ENCODE results near the gene KIF12. TPM values are rescaled to one million over a fixed set of nuclear protein-coding genes. Genes with fewer than 3 reads are reported as not detected.
A peak's percentile ranks its signal among the peaks of the same experiment; 100 is the strongest.

Gene KIF12
- total and polyA plus RNA-seq, 2 of the 13 experiments (the other 11 are each of a cell fraction or from before 2014, with no cell fraction given) = 1.8 to 12.5 TPM

- TF ChIP-seq HNRNPK (IDR thresholded peaks at IDR 0.05; ENCODE audit: low read depth, low read length, poor library complexity, severe bottlenecking) = no peak
- peak; percentile 33; the same call in 1 of the 2 replicates for TF ChIP-seq NCOA1 (CRISPR knock-in tag; IDR thresholded peaks at IDR 0.05)
- peak; percentile 63; the same call in 1 of the 2 replicates for TF ChIP-seq SPEN (CRISPR knock-in tag; IDR thresholded peaks at IDR 0.05; ENCODE audit: low read depth)
- peak; percentile 60 for TF ChIP-seq BRD4 (CRISPR knock-in tag; IDR thresholded peaks at IDR 0.05)
- no peak; the same call in 1 of the 2 replicates for TF ChIP-seq ZNF235 (CRISPR knock-in tag; IDR thresholded peaks at IDR 0.05; ENCODE audit: borderline replicate concordance)
- TF ChIP-seq FOXJ3 (CRISPR knock-in tag; IDR thresholded peaks at IDR 0.05; ENCODE audit: borderline replicate concordance) = peak; percentile 10; the same call in 1 of the 2 replicates
- TF ChIP-seq ZNF414 (CRISPR knock-in tag; IDR thresholded peaks at IDR 0.05) = 0 out of 2 replicates have a peak, but pooled peaks have one; percentile 44
- TF ChIP-seq CENPBD1 (CRISPR knock-in tag; IDR thresholded peaks at IDR 0.05; ENCODE audit: borderline replicate concordance, low read depth) = no peak
- TF ChIP-seq SKIL (CRISPR knock-in tag; IDR thresholded peaks at IDR 0.05; ENCODE audit: borderline replicate concordance) = no peak
- TF ChIP-seq PHF8 (CRISPR knock-in tag; IDR thresholded peaks at IDR 0.05) = peak; percentile 42
- TF ChIP-seq RFX3 (CRISPR knock-in tag; IDR thresholded peaks at IDR 0.05) = no peak
- TF ChIP-seq ZZZ3 (CRISPR knock-in tag; IDR thresholded peaks at IDR 0.05; ENCODE audit: borderline replicate concordance) = no peak; the same call in 1 of the 2 replicates
- TF ChIP-seq ETV5 (CRISPR knock-in tag; IDR thresholded peaks at IDR 0.05; ENCODE audit: borderline replicate concordance) = peak; percentile 75
- peak; percentile 56; the same call in 1 of the 2 replicates for TF ChIP-seq MTF2 (CRISPR knock-in tag; IDR thresholded peaks at IDR 0.05; ENCODE audit: borderline replicate concordance)
- TF ChIP-seq ZBTB40 (IDR thresholded peaks at IDR 0.05) = no peak
- peak; percentile 74 for TF ChIP-seq ZBTB40 (CRISPR knock-in tag; IDR thresholded peaks at IDR 0.05)
- peak; percentile 49; the same call in 1 of the 2 replicates for TF ChIP-seq FOXK2 (IDR thresholded peaks at IDR 0.05)
Measured at GRCh38 chr9:114082017-114082762, 16.9 kb downstream of the KIF12 start (continued).
